IPS DF 6.9 (cell line): ENCODE results near the gene SEC16B.

Experiments
- DNase-seq: peaks from one replicate; pipeline ENCODE4 v3.0.0-alpha.2; 2013; ENCODE audit warnings: low read depth, low spot score
- H3K27ac ChIP-seq: one replicate; pipeline ENCODE4 v1.5.1; 2013; ENCODE audit warnings: low read length, control low read depth
- H3K27me3 ChIP-seq: 2 replicates; pipeline ENCODE4 v1.6.1; 2013; ENCODE audit warnings: mild to moderate bottlenecking, low read length; ENCODE audit not compliant: control insufficient read depth, insufficient read depth
- H3K36me3 ChIP-seq: 2 replicates; pipeline ENCODE4 v1.6.1; 2013; ENCODE audit warnings: low read length; ENCODE audit not compliant: control insufficient read depth, insufficient read depth
- H3K4me1 ChIP-seq: 2 replicates; pipeline ENCODE4 v1.6.1; 2013; ENCODE audit warnings: low read length; ENCODE audit not compliant: control insufficient read depth, insufficient read depth
- H3K4me3 ChIP-seq: 2 replicates; pipeline ENCODE4 v1.5.1; 2013; ENCODE audit warnings: mild to moderate bottlenecking, low read length
- H3K9me3 ChIP-seq: 2 replicates; pipeline ENCODE4 v1.6.1; 2013; ENCODE audit warnings: low read length, inconsistent platforms; ENCODE audit not compliant: control insufficient read depth, insufficient read depth
- WGBS: extraction: QIAGEN DNeasy Blood & Tissue Kit; methylation state at CpG from one replicate; pipeline ENCODE4 v1.1.7; 2013; ENCODE audit warnings: mixed read lengths, missing lambda C conversion rate; ENCODE audit not compliant: insufficient read length, insufficient coverage; 5-methylcytosine and 5-hydroxymethylcytosine counted together

The SEC16B gene

DNA sequence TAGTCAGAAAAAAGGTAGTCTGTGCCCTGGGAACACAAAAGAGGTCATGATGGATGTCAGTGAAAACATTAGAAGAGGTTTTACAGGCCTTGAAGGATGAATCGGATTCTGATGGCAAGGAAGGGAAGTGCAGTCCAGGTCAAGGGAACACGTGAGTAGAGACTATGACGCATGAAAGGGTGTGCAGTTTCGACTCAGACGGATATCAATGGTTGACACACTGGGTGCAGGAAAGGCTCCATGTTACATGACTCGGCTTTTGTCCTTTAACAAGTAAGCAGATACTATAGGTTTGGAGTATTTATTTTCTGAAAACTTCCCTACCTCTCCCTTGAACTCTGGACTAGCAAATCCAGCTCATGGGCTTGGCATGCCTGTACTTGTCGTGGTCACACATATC lies 55.3 kb downstream of the SEC16B start:
- DNase-seq = no peak
- no CpG with 5 or more reads among the region's 7 CpGs for WGBS
- H3K27ac ChIP-seq = no peak overlapping the region
- no peaks in the 10 kb centered on the region for H3K9me3 ChIP-seq
- no peak overlapping the region for H3K4me3 ChIP-seq
- H3K4me1 ChIP-seq = 0 out of 2 replicates have a peak, but pooled peaks cover 2% of the 10 kb centered on the region
- H3K27me3 ChIP-seq = peaks cover 2% of the 10 kb centered on the region; the same call in 1 of the 2 replicates
- H3K36me3 ChIP-seq = no peaks in the 10 kb centered on the region

DNA sequence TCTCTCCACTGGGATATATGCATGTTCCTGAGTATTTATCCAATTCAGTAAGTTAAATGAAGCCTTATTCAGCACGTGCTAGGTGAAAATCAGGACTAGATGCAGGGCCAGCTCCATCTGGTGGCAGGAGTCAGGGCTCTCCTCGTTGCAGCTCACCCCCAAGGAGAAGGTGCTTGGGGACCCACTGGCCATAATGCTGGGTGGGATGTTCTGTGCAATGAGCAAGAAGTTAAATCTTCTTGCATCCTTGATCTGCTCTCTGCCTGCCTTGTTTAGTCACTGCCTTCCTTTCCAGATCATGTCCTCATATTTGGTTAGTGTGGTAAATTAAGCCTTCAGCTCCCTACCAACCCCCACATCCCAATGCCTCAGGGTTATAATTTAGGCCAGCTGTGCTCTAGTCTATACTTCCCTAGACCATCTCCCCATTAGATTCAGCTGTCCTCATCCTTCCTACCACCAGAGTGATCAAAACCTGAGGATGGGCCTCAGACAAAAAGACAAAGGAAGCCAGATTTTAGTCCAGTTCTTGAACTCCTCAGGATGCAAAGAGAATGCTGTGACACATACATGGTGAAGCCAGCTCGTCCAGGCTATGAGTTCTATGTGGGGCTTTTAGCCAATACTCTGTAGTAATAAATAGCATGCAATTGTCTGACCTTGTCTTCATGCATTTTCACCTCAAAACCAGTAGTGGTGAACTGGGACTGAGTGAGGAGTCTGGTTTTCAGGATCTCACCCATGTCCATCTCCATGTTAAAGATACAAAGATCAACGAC lies 55.9 kb downstream of the SEC16B start:
- no peak overlapping the region for H3K4me3 ChIP-seq
- no peak overlapping the region for H3K27ac ChIP-seq
- no peak for DNase-seq
- no peaks in the 10 kb centered on the region for H3K36me3 ChIP-seq
- H3K4me1 ChIP-seq = 0 out of 2 replicates have a peak, but pooled peaks cover 2% of the 10 kb centered on the region
- peaks cover 2% of the 10 kb centered on the region; the same call in 1 of the 2 replicates for H3K27me3 ChIP-seq
- no peaks in the 10 kb centered on the region for H3K9me3 ChIP-seq
- no CpG with 5 or more reads among the region's 4 CpGs for WGBS

DNA sequence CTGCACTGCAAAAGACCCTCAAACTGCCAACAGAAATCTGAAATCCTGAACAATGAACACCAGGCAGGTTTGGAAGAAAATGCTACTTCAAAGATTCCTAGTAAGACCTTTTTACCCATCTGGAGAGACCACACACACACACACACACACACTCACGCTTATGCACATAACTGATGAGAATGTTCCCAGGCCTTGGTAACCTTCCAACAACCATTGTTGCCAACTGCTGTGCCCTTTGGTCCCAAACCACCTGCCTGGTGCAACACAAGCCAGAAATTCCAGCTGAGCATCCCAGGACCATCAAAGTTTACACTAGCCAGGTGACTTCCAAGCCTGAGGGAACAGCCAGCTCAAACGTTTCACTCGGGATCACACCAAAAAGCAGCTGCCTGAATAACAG lies 56.9 kb downstream of the SEC16B start:
- Histone ChIP-seq H3K4me3 (no peak overlapping the region), H3K9me3 (no peaks in the 10 kb centered on the region), H3K27ac (no peak overlapping the region), H3K27me3 (peaks cover 2% of the 10 kb centered on the region; the same call in 1 of the 2 replicates), H3K36me3 (no peaks in the 10 kb centered on the region), H3K4me1 (0 out of 2 replicates have a peak, but pooled peaks cover 2% of the 10 kb centered on the region)
- WGBS = no CpG with 5 or more reads among the region's 3 CpGs
- no peak for DNase-seq

DNA sequence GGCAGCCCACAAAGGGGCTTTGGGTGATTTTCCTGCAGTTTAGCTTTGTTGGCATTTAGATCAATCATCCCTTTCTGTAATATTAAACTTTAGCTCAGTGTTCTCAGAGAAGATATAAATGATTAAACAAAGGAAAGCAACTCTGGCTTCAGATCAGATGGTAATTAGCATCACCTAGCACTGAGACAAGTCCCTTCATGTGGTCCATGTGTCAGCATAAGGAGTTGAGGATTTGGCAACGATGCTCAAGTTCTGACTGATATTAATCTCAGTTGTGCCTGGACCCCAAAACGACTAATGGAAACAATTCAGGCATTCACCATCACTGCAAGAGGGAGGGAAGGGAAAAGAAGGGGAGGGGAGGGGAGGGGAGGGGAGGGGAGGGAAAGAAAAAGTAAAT lies 60.4 kb downstream of the SEC16B start:
- Histone ChIP-seq H3K36me3 (no peaks in the 10 kb centered on the region), H3K4me3 (no peak overlapping the region), H3K4me1 (0 out of 2 replicates have a peak, but pooled peaks cover 2% of the 10 kb centered on the region), H3K27me3 (no peaks in the 10 kb centered on the region), H3K9me3 (no peaks in the 10 kb centered on the region), H3K27ac (no peak overlapping the region)
- no CpG with 5 or more reads among the region's 2 CpGs for WGBS
- no peak for DNase-seq

DNA sequence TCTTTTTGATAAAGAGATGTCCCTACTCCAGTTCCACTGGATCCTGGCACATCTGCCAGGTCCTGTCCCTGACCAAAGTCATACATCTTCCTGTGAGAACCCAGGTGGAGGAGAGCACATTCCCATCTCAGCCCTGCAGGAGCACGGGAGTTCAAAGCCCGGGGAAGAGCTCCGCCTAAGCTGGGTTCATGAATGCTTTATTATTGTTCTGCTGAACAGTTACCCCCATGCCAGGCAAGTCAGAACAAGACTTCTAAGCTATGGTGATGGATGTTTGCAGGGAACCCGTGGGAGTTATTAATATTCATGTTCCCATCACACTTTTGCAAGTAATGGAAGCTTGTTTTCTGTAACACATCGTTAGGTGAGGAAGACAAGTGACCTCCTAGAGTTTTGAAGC lies 62.9 kb downstream of the SEC16B start:
- Histone ChIP-seq H3K36me3 (no peaks in the 10 kb centered on the region), H3K27ac (no peak overlapping the region), H3K4me3 (no peak overlapping the region), H3K27me3 (no peaks in the 10 kb centered on the region), H3K9me3 (no peaks in the 10 kb centered on the region), H3K4me1 (no peaks in the 10 kb centered on the region)
- no peak for DNase-seq
- WGBS = no CpG with 5 or more reads among the region's 5 CpGs

DNA sequence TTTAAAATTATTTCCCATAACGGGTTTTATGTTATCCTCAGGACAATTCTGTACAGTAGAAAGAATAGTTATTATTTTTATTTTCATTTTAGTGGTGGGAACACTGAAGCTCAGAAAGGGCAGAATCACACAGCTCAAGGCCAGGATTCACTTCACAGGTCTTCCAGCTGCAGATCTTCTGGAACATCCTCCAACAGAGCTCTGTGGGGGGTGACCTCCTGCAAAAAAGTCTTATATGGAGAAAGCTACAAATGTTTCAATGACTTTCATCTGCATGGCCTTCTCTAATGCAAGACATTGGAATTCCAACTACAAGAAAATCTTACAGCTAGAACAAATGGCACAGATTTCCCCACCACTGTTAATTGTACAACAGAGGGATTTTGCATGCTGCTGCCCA lies 64.2 kb downstream of the SEC16B start:
- H3K4me1 ChIP-seq = no peaks in the 10 kb centered on the region
- WGBS = 100% methylated on average over 1 of the region's 1 CpG
- H3K9me3 ChIP-seq = no peaks in the 10 kb centered on the region
- no peak overlapping the region for H3K27ac ChIP-seq
- no peaks in the 10 kb centered on the region for H3K36me3 ChIP-seq
- DNase-seq = no peak
- no peak overlapping the region for H3K4me3 ChIP-seq
- no peaks in the 10 kb centered on the region for H3K27me3 ChIP-seq

DNA sequence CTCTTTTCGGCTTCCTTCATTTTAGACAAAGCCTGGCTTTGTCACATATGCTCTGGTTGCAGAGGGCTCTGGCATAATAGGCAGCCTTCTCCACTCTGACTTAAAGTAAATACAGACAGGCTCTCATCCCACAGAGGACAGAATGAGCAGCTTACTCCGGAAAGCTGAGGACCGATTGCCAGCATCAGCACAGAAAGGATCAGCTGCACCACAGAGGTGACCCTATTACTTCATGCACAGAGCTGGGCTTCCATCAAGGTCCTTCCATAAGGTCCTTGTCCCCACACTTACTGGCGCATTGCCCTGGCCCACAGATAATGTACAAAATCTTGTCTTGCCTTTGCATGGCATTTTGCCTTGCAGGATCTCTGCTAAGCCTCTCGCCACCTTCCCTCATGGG lies 67.6 kb downstream of the SEC16B start:
- H3K27me3 ChIP-seq = no peaks in the 10 kb centered on the region
- whole genome bisulfite sequencing = no CpG with 5 or more reads among the region's 5 CpGs
- H3K9me3 ChIP-seq = no peaks in the 10 kb centered on the region
- no peaks in the 10 kb centered on the region for H3K36me3 ChIP-seq
- H3K4me1 ChIP-seq = no peaks in the 10 kb centered on the region
- no peak overlapping the region for H3K27ac ChIP-seq
- H3K4me3 ChIP-seq = no peak overlapping the region
- no peak for DNase-seq

DNA sequence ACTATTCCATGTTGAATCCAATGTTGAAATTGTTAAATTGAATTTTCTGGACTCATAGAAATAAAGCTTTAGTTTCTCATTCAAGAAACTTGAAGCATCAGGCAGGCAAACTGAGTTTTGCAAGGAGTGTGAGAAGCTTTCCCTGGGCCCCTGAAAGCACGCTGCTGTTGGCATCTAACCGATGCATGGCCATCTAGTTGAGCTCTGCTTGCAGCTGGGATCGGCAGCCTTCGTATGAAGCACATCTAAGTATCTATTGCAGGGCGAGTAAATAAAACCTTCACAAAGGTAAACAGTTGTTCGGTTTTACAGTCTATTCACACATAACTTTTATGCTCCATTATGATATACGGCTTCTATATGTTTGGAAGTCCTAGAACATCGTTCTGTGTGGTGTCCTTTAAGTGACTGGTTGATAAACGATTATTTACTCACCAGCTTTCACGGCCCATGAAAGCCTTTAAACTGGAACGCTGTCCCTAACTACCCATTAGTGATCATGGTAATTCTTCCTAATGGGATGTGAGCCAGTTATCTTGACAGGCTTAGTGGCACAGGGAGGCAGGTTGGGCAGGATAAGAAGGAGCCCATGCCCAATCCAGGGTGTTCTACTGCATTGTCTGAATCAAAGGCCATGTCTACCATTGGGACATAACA lies 71.7 kb downstream of the SEC16B start:
- Histone ChIP-seq H3K36me3 (no peaks in the 10 kb centered on the region), H3K27ac (no peak overlapping the region), H3K9me3 (no peaks in the 10 kb centered on the region), H3K4me3 (no peak overlapping the region), H3K27me3 (no peaks in the 10 kb centered on the region), H3K4me1 (no peaks in the 10 kb centered on the region)
- WGBS = no CpG with 5 or more reads among the region's 11 CpGs
- DNase-seq = no peak

DNA sequence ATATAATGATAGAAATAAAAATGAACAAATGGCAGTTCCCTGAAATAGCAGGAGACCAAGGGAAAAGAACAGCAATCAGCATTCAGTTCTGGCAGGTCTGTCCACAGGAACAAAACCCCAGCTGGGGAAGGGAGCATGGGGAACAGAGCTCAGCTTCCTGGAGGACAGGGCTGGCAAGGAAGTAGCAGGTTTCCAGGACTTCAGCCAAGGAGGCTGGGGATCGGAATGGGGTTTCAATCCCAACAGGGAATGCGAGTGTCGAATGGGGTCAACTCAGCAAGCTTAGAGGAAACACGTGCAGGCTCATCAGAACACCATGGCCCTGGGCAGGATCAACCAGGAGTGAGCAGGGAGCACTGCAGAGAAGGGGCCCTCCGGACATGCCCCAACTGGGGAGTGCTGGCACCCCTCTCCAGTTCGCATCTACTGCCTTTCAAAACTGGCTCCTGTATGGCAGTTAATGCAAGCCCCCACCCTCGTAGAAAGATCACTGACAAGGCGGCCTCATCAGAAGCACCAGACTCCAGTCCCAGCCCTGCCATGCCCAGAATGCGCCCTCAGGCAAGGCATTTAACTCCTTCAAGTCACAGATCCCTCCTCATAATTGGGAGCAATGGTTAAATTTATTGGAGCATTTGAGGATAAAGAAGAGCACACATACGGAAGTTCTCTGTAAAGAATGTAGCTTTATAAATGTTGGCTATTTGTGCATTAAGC lies 72.4 kb downstream of the SEC16B start:
- Histone ChIP-seq H3K9me3 (no peaks in the 10 kb centered on the region), H3K36me3 (no peaks in the 10 kb centered on the region), H3K27me3 (no peaks in the 10 kb centered on the region), H3K27ac (no peak overlapping the region), H3K4me1 (no peaks in the 10 kb centered on the region), H3K4me3 (no peak overlapping the region)
- no peak for DNase-seq
- no CpG with 5 or more reads among the region's 10 CpGs for WGBS
